ENCODE data around the gene TTC23. TPM values are rescaled to one million over a fixed set of nuclear protein-coding genes. Genes with fewer than 3 reads are reported as not detected.

Gene TTC23
- total RNA-seq, 2 donors from 2014 or later, result 6.2 to 26.4 TPM

DNA sequence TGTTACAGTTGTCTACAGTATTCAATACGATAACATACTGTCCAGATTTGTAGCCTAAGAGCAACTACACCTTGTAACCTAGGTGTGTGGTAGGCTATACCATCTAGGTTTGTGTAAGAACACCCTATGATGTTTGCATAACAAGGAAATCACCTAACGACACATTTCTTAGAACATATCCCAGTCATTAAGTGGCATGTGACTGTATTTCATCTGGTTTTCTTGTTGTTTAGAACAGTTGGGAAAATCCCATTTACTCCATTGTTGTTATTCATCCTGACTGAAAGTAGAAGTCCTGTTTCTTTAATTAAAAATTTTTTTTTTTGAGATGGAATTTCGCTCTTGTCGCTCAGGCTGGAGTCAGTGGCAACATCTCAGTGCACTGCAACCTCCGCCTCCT, 33.2 kb upstream of the TTC23 start:
- intact Hi-C loops (cut with DNase I), result no loop called here
- TF ChIP-seq POLR2A (IDR thresholded peaks at IDR 0.05), result no peak
- TF ChIP-seq, protein P1, sequence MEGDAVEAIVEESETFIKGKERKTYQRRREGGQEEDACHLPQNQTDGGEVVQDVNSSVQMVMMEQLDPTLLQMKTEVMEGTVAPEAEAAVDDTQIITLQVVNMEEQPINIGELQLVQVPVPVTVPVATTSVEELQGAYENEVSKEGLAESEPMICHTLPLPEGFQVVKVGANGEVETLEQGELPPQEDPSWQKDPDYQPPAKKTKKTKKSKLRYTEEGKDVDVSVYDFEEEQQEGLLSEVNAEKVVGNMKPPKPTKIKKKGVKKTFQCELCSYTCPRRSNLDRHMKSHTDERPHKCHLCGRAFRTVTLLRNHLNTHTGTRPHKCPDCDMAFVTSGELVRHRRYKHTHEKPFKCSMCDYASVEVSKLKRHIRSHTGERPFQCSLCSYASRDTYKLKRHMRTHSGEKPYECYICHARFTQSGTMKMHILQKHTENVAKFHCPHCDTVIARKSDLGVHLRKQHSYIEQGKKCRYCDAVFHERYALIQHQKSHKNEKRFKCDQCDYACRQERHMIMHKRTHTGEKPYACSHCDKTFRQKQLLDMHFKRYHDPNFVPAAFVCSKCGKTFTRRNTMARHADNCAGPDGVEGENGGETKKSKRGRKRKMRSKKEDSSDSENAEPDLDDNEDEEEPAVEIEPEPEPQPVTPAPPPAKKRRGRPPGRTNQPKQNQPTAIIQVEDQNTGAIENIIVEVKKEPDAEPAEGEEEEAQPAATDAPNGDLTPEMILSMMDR (IDR thresholded peaks at IDR 0.05), result no peak
- Histone ChIP-seq H3K27me3 (no peaks in the 10 kb centered on the region), H3K4me1 (no peaks in the 10 kb centered on the region), H3K27ac (no peak overlapping the region), H3K9me3 (no peaks in the 10 kb centered on the region), H3K4me3 (no peak overlapping the region), H3K36me3 (replicated peaks in 1 of 2; ENCODE audit: insufficient read depth in 1 of 2, low read depth in 2 of 2) (no peaks in the 10 kb centered on the region)
- 88 to 89% methylated on average over 5 of the region's 5 CpGs for WGBS, 2 donors
- no peak for ATAC-seq
- DNase-seq, result no peak

DNA sequence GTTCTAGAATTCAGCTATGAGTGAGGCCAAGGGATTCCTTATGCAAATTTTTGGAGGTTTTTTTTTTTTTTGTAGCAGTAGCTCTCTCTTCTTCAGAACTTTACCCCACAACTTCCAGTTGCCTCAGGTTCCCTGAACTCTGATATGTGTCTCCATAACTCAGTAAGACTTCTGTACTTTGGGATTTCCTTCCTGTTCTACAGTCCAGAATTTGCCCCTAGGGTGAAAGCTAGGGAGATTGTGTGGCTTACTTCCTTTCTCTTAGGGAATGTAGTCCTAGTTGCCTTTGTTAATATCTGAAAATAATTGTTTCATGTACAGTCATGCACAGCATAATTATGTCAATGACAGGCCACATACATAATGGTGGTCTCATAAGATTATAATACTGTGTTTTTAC, 32.7 kb upstream of the TTC23 start:
- TF ChIP-seq, protein P1 (IDR thresholded peaks at IDR 0.05), result no peak
- TF ChIP-seq POLR2A (IDR thresholded peaks at IDR 0.05), result no peak
- Histone ChIP-seq H3K27me3 (no peaks in the 10 kb centered on the region), H3K36me3 (replicated peaks in 1 of 2; ENCODE audit: insufficient read depth in 1 of 2, low read depth in 2 of 2) (no peaks in the 10 kb centered on the region), H3K27ac (no peak overlapping the region), H3K9me3 (no peaks in the 10 kb centered on the region), H3K4me1 (no peaks in the 10 kb centered on the region), H3K4me3 (no peak overlapping the region)
- DNase-seq (no peak), ATAC-seq (no peak)
- intact Hi-C loops (cut with DNase I), result no loop called here

GRCh38 chr15:99279827-99280226, 30.4 kb upstream of the TTC23 start:
- Histone ChIP-seq H3K36me3 (replicated peaks in 1 of 2; ENCODE audit: insufficient read depth in 1 of 2, low read depth in 2 of 2) (no peaks in the 10 kb centered on the region), H3K4me3 (no peak overlapping the region), H3K9me3 (no peaks in the 10 kb centered on the region), H3K27me3 (no peaks in the 10 kb centered on the region), H3K27ac (no peak overlapping the region), H3K4me1 (no peaks in the 10 kb centered on the region)
- no peak for ATAC-seq
- WGBS, 2 donors, result 83 to 95% methylated on average over 3 of the region's 3 CpGs
- intact Hi-C loops (cut with DNase I), result no loop called here
- no peak for DNase-seq
- TF ChIP-seq POLR2A (IDR thresholded peaks at IDR 0.05), result no peak
- TF ChIP-seq, protein P1 (IDR thresholded peaks at IDR 0.05), result no peak

DNA sequence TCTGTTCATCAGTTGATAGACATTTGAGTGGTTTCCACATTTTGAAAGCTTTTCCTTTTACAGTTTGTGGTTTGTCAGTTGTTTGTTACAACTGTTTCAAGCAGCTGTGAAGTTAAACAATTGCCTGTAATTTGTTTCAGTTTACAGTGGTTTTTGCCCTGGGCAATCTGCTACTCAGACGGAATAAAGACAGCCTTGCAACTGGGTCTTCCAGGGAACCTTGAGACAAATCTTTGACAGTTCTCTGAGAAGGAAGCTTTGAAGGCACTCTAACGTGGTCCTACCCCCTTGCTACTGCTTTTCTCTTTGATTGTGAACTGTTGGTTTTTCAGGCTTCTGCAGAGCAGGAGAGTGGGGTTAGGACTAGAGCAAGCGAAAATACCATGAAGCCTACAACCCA, 29.9 kb upstream of the TTC23 start:
- no peaks in the 10 kb centered on the region for H3K27me3 ChIP-seq
- H3K9me3 ChIP-seq, result no peaks in the 10 kb centered on the region
- TF ChIP-seq, protein P1 (IDR thresholded peaks at IDR 0.05), result no peak
- no peak for TF ChIP-seq POLR2A (IDR thresholded peaks at IDR 0.05)
- intact Hi-C loops (cut with DNase I), result no loop called here
- no peak overlapping the region for H3K4me3 ChIP-seq
- no peak overlapping the region for H3K27ac ChIP-seq
- DNase-seq (no peak), ATAC-seq (no peak)
- no peaks in the 10 kb centered on the region for H3K4me1 ChIP-seq
- H3K36me3 ChIP-seq (replicated peaks in 1 of 2; ENCODE audit: insufficient read depth in 1 of 2, low read depth in 2 of 2), result no peaks in the 10 kb centered on the region
- WGBS, 2 donors, result 79 to 88% methylated on average over 3 of the region's 3 CpGs

DNA sequence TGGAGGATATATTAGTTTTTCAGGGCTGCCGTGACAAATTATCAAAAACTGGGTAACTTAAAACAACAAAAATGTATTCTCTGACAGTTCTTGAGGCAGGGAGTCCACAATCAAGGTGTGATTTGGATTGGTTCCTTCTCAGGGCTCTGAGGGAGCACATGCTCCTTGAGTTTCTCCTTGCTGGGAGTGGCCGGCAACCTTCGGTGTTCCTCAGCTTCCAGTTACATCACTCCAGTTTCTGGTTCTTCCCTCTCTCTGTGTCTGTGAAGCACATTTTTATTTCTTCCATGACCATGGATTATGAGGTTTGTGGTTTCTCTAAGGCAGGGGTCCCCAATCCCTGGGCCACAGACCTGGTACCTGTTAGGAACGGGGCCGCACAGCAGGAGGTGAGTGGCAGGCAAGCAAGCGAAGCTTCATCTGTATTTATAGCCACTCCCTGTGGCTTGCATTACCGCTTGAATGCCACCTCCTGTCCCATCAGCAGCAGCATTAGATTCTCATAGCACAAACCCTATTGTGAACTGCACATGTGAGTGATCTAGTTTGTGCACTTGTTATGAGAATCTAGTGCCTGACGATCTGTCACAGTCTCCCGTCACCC, 26.2 kb upstream of the TTC23 start:
- no peaks in the 10 kb centered on the region for H3K36me3 ChIP-seq (replicated peaks in 1 of 2; ENCODE audit: insufficient read depth in 1 of 2, low read depth in 2 of 2)
- no peaks in the 10 kb centered on the region for H3K4me1 ChIP-seq
- no peak for TF ChIP-seq POLR2A (IDR thresholded peaks at IDR 0.05)
- TF ChIP-seq, protein P1 (IDR thresholded peaks at IDR 0.05), result no peak
- no peaks in the 10 kb centered on the region for H3K27me3 ChIP-seq
- H3K27ac ChIP-seq, result no peak overlapping the region
- H3K4me3 ChIP-seq, result no peak overlapping the region
- intact Hi-C loops (cut with DNase I), result no loop called here
- 92% methylated on average over 9 of the region's 9 CpGs for WGBS, 2 donors
- ATAC-seq (no peak), DNase-seq (no peak)
- H3K9me3 ChIP-seq, result no peaks in the 10 kb centered on the region
